GM21737 (cell line): ENCODE results near the gene KRTAP22-2.

Experiments
- ATAC-seq: cut with Tn5 transposase; IDR thresholded peaks from one replicate; pipeline ENCODE4 v1.9.1; 2021; ENCODE audit warnings: mild to moderate bottlenecking, moderate library complexity; ENCODE audit not compliant: unreplicated experiment

The KRTAP22-2 gene

DNA sequence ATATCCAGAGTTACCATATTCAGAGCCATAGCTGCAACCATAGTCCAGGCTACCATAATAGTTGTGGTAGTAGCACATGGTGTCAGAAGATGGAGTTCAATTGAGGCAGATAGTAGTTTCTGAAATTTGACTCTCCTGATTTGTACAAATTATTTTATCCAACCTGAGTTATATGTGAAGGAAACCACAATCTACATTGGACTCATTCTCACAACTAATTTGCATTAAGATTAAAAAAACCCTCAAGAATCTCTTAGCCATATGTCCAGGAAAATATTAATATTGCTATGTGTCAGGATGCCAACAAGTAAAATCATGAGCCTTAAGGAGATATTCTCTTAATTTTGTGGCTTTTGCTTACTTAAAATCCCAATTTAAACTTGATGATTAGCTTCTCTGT lies at the start of gene KRTAP22-2:
Gene KRTAP22-2 (minus strand): TSS at position 101 of the 400 bp plus-strand sequence.
- no peak for ATAC-seq

GRCh38 chr21:30638686-30639085 lies 48.5 kb upstream of the KRTAP22-2 start:
- no peak for ATAC-seq

- ATAC-seq = no peak
These were observed 44.7 kb upstream of the KRTAP22-2 start, which contains the start of gene KRTAP20-2 for GRCh38 chr21:30634906-30635305. Gene KRTAP20-2, plus strand, starts transcription at chr21:30635206. Its CDS starts 58 bp downstream, at chr21:30635264.

- no peak for ATAC-seq
These were observed 39.0 kb upstream of the KRTAP22-2 start for GRCh38 chr21:30629200-30629599.

- no peak for ATAC-seq
These were observed 37.9 kb upstream of the KRTAP22-2 start for GRCh38 chr21:30628109-30628508.

GRCh38 chr21:30625449-30626165 lies 35.4 kb upstream of the KRTAP22-2 start:
- ATAC-seq = no peak

DNA sequence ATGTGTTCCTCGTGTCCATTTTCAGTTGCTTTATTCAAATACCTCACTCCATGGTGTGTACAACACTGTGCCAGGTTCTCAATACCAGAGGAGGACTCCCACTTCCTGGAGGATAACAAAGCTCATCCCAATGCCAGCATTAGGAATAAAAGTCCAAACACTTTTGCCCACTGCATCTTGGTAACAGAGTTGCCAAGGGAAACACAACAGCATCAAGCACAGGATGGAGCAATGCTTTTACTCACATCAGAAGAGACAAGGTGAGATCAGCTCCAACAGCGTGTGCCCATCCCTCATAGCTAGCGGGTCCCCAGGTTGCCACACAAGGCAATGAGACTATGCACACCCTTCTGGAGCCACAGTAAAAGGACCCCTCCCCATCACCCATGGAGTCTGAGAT lies 33.2 kb upstream of the KRTAP22-2 start:
- no peak for ATAC-seq

- ATAC-seq = no peak
These were observed 30.3 kb upstream of the KRTAP22-2 start, which contains the start of gene KRTAP20-4 for GRCh38 chr21:30620522-30620921. Gene KRTAP20-4, plus strand, starts transcription at chr21:30620627.

- no peak for ATAC-seq
These were observed 29.9 kb upstream of the KRTAP22-2 start for GRCh38 chr21:30620080-30620479.

- no peak for ATAC-seq
These were observed 25.9 kb upstream of the KRTAP22-2 start, which contains the start of gene KRTAP20-1 for GRCh38 chr21:30616125-30616524. Gene KRTAP20-1, plus strand, starts transcription at chr21:30616425. Its CDS starts 30 bp downstream, at chr21:30616455.

GRCh38 chr21:30615199-30615598 lies 25.0 kb upstream of the KRTAP22-2 start:
- ATAC-seq = no peak

DNA sequence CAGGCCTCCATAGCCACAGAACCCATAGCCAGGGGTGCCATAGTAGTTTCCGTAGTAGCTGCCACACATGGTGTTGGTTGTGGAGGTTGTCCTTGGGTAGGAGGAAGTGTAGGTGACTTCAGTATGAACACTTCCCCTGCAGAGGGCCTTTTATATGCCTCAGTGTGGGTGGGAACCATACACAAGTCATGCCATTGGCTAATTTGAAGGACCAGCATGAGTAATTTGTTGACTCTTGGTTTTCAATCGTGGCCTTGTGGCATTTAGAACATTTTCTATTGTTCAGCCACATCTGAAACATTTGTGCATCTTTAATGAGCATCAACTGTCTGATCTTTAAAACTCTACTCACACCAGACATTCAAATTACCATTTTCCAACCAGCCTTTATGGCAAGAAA lies 23.6 kb upstream of the KRTAP22-2 start, which contains the start of gene KRTAP6-1:
Gene KRTAP6-1 (minus strand): TSS at position 95 of the 400 bp plus-strand sequence. CDS start 26 bp downstream, at position 69.
- ATAC-seq = no peak

GRCh38 chr21:30612132-30612531 lies 21.9 kb upstream of the KRTAP22-2 start:
- ATAC-seq = no peak

DNA sequence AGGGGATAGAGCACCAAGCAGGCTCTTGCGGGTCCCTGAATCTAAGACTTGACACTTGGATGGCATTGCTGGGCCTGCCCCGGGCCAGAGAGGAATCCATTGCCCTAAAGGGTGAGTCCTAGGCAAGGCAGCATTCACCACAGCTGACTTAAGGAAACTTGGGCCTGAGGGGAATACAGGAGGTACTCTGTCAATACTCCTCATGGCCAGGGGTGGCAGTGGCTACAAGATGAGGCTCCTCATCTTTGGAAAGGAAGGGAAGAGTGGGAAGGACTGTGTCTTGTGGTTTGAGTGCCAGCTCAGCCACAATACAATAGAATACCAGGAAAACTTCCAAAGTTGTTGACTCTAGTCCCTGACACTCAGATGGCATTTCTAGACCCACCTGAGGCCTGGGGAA lies 15.8 kb upstream of the KRTAP22-2 start:
- ATAC-seq = no peak

DNA sequence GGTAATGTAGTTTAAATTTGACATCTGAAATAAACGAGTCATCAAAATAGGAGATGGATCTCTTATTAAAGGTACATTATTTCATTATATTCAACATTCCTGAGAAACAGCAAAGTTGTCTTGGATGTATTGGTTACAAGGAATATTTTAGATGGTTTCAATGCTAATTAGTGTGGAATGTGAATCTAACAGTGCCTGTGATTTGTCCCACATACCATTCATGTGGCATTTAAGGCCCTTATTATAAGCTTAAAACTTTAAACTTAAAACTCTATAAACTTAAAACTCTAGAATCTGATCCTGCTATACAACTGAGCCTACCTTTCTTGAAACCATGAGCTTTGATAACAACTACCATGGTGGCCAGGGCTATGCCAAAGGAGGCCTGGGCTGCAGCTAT lies 10.6 kb upstream of the KRTAP22-2 start, which contains the start of gene KRTAP22-1:
Gene KRTAP22-1 (plus strand): TSS at position 301 of the 400 bp plus-strand sequence.
- no peak for ATAC-seq

GRCh38 chr21:30598802-30599201 lies 8.6 kb upstream of the KRTAP22-2 start, which contains the start of gene KRTAP6-2:
Gene KRTAP6-2, minus strand, starts transcription at chr21:30598902. Its CDS starts 28 bp downstream, at chr21:30598874.
- ATAC-seq = no peak

DNA sequence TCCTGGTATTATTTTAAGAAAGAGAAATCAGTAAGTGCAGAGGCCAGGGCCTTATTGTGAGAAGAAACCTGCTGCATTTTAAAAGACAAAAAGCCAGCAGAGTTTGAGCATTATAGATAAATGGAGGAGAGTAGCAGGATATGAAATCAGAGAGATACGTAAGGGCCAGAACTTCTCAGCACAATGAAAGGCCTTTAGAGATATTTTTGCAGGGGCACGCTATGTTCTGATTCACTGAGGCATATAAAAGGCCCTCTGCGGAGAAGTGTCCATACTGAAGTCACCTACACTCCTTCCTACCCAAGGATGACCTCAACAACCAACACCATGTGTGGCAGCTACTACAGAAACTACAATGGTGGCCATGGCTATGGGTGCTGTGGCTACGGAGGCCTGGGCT lies 1.9 kb upstream of the KRTAP22-2 start, which contains the start of gene KRTAP6-3:
Gene KRTAP6-3 (plus strand): TSS at position 301 of the 400 bp plus-strand sequence. CDS start 6 bp downstream, at position 307.
- no peak for ATAC-seq

GRCh38 chr21:30582870-30583269 lies 7.3 kb downstream of the KRTAP22-2 start:
- ATAC-seq = no peak

DNA sequence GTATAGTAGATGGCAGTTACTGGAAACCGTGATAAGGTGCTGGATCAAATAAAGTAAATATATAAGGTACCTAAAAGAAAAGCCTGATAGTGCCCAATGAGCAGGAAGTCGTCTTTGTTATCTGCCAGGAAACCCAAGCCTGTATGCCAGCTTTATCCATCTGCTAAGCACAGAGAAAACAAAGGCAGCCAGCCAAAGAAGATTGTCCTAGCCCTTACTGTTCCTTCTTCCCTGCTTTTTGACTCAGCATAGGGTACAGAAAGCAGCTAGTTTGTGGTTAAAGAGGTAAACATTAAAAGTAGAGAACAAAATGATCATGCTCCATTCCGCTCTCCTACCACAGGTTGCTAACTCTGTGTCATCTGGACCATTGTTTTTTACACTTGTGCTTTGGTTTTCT lies 10.1 kb downstream of the KRTAP22-2 start:
- ATAC-seq = no peak

DNA sequence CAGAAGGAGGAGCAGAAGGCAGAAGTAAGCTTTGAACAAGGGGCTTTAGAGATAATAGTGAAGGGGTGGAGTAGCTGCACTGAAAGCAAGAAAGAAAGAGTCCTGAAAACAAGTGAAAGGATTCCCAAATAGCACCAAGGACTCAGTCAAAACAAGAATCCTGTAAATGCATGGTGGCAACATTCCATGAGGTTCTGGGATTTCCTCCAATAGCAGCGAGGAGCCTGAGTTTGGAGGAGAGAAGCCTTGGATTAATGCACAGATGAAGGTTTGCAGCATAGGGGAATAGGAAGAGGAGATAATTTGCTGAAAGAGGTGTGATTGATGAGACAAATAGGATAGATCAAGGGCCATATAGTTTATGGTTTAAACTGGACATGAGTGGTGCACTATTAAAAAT lies 10.9 kb downstream of the KRTAP22-2 start:
- no peak for ATAC-seq

GRCh38 chr21:30577766-30578165 lies 12.4 kb downstream of the KRTAP22-2 start:
- no peak for ATAC-seq

DNA sequence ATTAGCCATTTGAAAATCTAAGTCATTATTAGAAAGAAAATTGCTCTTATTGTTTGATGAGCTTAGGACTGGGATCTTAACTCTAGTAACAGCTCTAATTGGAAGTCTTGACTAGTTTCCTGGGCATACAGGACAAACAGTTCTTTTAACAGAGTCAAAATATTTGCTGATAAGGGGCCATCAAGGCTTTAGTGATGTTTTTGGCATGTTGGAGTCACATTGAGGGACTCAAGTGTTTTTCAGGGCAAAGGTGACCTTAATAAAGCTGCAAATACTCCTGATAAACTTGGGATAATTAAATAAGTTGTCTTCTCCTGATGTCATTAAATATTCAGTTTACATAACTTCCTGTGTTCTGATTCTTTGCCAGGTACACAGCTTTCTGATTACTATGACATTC lies 22.6 kb downstream of the KRTAP22-2 start:
- ATAC-seq = no peak
